Measurements from ENCODE around the gene MALRD1.

Gene MALRD1

DNA sequence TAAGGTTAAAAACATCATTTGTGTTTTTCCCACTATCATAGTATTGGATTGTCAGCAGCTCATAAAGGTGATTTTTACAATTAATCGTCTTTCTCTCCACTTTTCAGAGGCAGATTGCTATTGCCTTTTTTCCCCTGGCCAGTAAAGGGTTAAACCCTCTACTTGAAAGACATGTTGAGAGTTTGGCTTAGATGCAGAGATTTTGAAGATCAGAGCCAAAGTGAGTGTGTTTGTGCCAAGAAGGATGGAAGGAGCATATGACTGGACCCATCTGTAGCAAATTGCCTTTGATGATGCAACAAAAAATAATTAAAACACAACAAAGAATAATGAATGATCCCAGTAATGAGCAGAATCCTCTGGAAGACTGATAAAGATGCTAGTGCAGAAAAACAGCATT, 373.1 kb downstream of the MALRD1 start:
- in situ Hi-C loops (cut with HindIII; ENCODE audit: low sequenced_read_pairs): no loop called here
- TF ChIP-seq, protein P1, sequence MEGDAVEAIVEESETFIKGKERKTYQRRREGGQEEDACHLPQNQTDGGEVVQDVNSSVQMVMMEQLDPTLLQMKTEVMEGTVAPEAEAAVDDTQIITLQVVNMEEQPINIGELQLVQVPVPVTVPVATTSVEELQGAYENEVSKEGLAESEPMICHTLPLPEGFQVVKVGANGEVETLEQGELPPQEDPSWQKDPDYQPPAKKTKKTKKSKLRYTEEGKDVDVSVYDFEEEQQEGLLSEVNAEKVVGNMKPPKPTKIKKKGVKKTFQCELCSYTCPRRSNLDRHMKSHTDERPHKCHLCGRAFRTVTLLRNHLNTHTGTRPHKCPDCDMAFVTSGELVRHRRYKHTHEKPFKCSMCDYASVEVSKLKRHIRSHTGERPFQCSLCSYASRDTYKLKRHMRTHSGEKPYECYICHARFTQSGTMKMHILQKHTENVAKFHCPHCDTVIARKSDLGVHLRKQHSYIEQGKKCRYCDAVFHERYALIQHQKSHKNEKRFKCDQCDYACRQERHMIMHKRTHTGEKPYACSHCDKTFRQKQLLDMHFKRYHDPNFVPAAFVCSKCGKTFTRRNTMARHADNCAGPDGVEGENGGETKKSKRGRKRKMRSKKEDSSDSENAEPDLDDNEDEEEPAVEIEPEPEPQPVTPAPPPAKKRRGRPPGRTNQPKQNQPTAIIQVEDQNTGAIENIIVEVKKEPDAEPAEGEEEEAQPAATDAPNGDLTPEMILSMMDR (IDR thresholded peaks at IDR 0.05; ENCODE audit: low read depth, low read length, missing control alignments): no peak
- no peak for DNase-seq (ENCODE audit: low read depth)
- H3K4me3 ChIP-seq (ENCODE audit: low read depth, low read length): no peak overlapping the region

DNA sequence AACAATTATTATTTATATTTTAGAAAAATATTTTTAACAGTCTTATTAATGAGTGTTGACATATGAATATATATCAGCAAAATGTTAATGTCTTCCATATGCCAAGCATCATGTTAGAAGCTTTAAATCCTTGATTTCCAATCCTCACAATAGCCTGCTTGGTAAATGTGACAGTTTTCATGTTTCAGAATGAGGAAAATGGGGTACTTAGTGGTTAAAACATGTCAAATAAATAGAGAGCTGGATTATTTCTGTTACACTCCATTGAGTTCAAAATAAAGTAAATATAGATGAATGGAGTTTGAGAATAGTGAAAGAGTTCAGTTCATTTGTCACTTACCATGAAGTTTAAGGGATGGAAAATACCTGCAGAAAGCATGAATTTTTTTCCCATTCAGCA, 377.4 kb downstream of the MALRD1 start:
- TF ChIP-seq, protein P1 (IDR thresholded peaks at IDR 0.05; ENCODE audit: low read depth, low read length, missing control alignments): no peak
- H3K4me3 ChIP-seq (ENCODE audit: low read depth, low read length): no peak overlapping the region
- DNase-seq (ENCODE audit: low read depth): no peak
- in situ Hi-C loops (cut with HindIII; ENCODE audit: low sequenced_read_pairs): no loop called here

DNA sequence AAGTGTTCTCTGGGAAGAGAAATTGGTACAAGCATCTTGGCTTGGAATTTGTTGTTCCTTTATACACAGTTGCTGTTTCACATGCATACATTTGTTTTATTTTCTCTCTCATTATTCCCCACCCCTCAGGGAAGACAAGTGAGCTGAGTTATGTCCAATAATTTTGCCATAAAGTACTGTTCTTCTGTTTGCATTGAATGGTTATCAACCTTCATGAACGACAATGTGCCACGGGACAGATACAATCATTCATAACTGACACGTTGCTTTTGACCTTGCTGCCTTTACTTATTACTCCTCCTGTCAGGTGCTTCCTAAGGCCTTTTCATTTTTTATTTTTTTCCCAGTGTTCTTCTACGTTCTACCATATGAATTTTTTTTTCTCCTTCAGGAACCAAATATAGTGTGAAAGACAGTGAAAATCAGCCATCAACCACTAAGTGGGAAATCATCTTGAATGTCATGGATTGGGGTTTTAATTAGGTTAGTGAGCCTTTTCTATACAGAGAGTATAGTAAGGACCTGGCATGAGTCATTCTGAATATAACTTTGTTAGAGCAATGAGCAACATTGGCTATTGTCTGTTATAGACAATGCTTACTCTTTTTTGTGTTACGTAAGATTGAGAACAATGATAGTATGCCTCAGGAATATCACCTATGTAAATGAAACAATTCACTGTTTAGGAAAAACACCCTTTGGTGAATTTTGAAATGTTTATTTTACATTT, 383.2 kb downstream of the MALRD1 start:
- no peak for DNase-seq (ENCODE audit: low read depth)

DNA sequence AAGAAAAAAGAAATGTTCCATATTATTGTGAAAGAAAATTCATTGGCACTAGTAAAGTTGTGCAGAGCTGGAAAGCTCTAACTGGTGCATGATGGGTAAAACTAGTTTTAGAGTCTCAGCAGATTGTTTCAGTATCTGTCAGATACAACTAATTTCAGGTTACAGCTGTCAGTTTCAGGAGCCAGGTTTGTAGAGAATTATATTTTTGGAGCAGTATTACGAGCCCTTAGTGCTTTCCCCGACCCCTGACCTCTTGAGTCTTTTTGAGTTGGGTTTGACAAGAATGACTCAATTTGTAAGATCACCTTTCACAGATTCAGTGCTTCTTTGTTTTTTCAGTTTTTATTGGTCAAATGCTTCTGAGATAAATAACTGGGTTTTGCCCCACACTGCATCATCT, 401.3 kb downstream of the MALRD1 start:
- in situ Hi-C loops (cut with HindIII; ENCODE audit: low sequenced_read_pairs): no loop called here
- DNase-seq (ENCODE audit: low read depth): no peak
- no peak overlapping the region for H3K4me3 ChIP-seq (ENCODE audit: low read depth, low read length)
- TF ChIP-seq, protein P1 (IDR thresholded peaks at IDR 0.05; ENCODE audit: low read depth, low read length, missing control alignments): no peak

More for the DNA sequence above, 383.2 kb downstream of the MALRD1 start:
- in situ Hi-C loops (cut with HindIII; ENCODE audit: low sequenced_read_pairs): no loop called here
- TF ChIP-seq, protein P1 (IDR thresholded peaks at IDR 0.05; ENCODE audit: low read depth, low read length, missing control alignments): no peak
- H3K4me3 ChIP-seq (ENCODE audit: low read depth, low read length): no peak overlapping the region

DNA sequence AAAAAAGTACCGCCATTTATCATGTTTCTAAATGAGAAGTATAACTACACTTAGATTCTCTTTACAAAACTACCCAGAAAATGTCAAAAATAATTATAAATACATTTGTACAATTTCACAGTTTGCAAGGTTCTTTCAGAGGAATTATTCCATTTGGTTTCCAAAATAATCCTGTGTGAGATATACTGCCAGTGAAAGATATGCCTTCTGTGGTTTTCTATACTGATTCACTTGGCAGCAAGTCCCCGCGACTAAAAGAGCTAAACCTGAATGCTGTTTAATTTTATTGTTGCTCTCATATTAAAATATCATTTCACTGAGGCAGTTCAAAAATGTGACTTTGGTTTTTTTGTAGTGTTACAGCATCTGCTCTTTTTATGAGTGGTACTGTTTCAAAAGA, 402.8 kb downstream of the MALRD1 start:
- TF ChIP-seq, protein P1 (IDR thresholded peaks at IDR 0.05; ENCODE audit: low read depth, low read length, missing control alignments): no peak
- H3K4me3 ChIP-seq (ENCODE audit: low read depth, low read length): no peak overlapping the region
- no peak for DNase-seq (ENCODE audit: low read depth)
- in situ Hi-C loops (cut with HindIII; ENCODE audit: low sequenced_read_pairs): no loop called here

DNA sequence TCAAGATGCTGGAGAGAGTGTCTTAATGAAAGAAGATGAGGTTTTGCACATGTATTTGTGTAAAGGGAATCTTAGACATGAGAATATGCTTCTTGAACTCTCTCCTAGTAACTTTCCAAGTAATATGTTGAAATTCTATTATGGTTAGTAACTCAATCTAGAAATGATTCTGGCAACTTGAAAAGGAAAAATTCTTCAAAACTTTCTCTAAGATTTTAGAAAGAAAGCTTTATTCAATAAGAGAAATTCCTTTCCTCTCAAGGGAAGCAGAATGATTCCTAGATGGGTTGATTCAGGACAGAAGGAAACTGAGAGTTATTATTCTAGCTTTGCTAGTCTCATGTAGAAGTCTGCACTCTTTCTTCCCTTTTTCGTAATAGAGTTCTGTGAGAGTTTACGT, 403.3 kb downstream of the MALRD1 start:
- H3K4me3 ChIP-seq (ENCODE audit: low read depth, low read length): no peak overlapping the region
- TF ChIP-seq, protein P1 (IDR thresholded peaks at IDR 0.05; ENCODE audit: low read depth, low read length, missing control alignments): no peak

More for the DNA sequence above, 403.3 kb downstream of the MALRD1 start:
- no peak for DNase-seq (ENCODE audit: low read depth)
- in situ Hi-C loops (cut with HindIII; ENCODE audit: low sequenced_read_pairs): no loop called here
